ENCODE measurements around the gene TTC32.

TTC32 gene

GRCh38 chr2:19860022-19860421, 41.8 kb downstream of the TTC32 start:
- no peak for DNase-seq
- H3K36me3 Mint-ChIP-seq (ENCODE audit: low read depth): no peaks in the 10 kb centered on the region
- peaks cover 7% of the 10 kb centered on the region for H3K27me3 Mint-ChIP-seq (ENCODE audit: low read depth, poor library complexity)
- H3K27ac Mint-ChIP-seq: no peak overlapping the region
- H3K4me3 Mint-ChIP-seq: no peak overlapping the region
- H3K9me3 Mint-ChIP-seq: no peaks in the 10 kb centered on the region
- TF ChIP-seq CTCF (IDR thresholded peaks at IDR 0.05): no peak
- peaks cover 56% of the 10 kb centered on the region for H3K4me1 Mint-ChIP-seq

GRCh38 chr2:19859565-19859964, 42.2 kb downstream of the TTC32 start:
- peaks cover 7% of the 10 kb centered on the region for H3K27me3 Mint-ChIP-seq (ENCODE audit: low read depth, poor library complexity)
- peaks cover 52% of the 10 kb centered on the region for H3K4me1 Mint-ChIP-seq
- H3K4me3 Mint-ChIP-seq: no peak overlapping the region
- no peak overlapping the region for H3K27ac Mint-ChIP-seq
- H3K36me3 Mint-ChIP-seq (ENCODE audit: low read depth): no peaks in the 10 kb centered on the region
- no peaks in the 10 kb centered on the region for H3K9me3 Mint-ChIP-seq
- no peak for TF ChIP-seq CTCF (IDR thresholded peaks at IDR 0.05)
- no peak for DNase-seq

DNA sequence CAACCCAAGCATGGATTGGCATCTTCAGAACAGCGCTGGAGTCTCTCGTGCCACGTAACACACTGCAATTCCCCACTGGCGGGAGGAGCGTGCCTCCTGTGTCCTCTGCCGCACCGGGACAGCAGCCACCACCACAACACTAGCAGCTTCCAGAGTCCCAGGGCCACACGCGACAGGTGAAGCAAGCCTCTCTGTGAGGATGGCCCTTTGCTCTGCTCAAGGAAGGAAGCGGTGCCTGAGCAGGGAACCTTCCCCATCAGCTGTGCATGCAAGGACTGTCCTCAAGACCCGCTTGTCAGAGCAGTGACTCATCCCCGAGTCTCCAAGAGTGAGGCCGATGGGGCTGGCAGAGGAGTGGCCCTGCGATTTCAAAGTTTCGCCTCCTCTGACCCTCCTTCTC, 44.0 kb downstream of the TTC32 start:
- H3K27ac Mint-ChIP-seq: no peak overlapping the region
- H3K9me3 Mint-ChIP-seq: no peaks in the 10 kb centered on the region
- no peak overlapping the region for H3K4me3 Mint-ChIP-seq
- H3K36me3 Mint-ChIP-seq (ENCODE audit: low read depth): no peaks in the 10 kb centered on the region
- no peak for TF ChIP-seq CTCF (IDR thresholded peaks at IDR 0.05)
- peaks cover 43% of the 10 kb centered on the region for H3K4me1 Mint-ChIP-seq
- no peak for DNase-seq
- peaks cover 12% of the 10 kb centered on the region for H3K27me3 Mint-ChIP-seq (ENCODE audit: low read depth, poor library complexity)

DNA sequence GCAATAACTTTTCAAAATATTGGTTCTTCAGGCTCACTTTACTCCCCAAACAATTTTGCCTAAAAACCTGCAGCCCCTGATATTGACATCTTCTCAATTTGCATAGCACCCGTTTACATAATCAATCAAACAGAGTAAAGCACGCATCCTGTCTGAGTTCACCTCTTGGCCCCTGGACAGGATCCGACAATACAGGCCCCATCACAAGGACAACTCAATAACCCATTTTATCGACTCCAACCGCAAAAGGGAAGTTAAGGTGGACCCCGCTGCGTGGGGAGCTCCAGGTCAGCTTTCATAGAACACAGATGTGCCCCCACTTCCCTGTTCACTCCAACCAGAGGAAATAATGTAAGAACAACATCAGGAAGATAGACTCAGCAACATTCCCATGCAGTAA, 44.7 kb downstream of the TTC32 start:
- Mint-ChIP-seq H3K4me3 (no peak overlapping the region), H3K27ac (no peak overlapping the region), H3K36me3 (ENCODE audit: low read depth) (no peaks in the 10 kb centered on the region), H3K4me1 (peaks cover 41% of the 10 kb centered on the region), H3K27me3 (ENCODE audit: low read depth, poor library complexity) (peaks cover 12% of the 10 kb centered on the region), H3K9me3 (no peaks in the 10 kb centered on the region)
- DNase-seq: no peak
- TF ChIP-seq CTCF (IDR thresholded peaks at IDR 0.05): no peak

DNA sequence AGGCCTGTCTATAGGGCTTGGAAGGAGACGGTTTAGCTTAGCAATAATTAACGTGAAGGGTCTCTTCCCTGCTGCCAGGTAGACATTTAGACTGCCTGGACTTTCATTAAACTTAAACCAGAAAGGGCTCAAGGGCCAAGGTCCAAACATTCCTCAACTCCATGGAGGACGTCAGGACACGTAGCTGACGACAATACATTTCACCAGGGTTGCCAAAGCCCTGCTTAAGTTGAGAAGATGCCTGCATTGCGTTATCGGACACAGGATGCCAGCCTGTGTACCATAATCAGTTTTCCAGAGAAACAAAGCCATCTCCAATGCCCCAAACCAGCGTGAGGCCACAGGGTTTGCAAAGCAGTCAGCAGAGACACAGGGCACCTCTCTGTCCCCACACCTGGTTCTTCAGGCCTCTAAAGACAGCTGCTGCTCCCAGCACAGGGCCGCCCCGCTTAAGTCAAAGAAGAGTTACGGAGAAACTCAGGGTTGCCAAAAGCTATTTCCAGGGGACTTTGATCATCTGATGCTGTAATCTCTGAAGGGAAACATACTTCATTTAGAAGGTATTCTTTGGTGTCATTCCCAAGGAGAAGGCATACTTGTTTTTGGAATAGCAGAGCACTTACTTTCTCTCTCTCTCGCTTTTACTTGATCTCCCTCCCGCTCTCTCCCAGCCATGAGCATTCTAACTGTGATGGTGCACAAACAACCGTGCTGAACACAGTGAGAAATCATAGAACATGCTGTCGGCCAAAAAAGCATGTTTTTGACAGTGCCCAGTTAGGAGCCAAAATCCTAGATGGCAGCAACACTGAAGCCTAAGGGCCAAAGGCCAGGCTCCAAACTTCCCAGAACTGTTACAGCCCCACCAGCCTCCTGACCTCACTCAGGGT, 46.0 kb downstream of the TTC32 start:
- H3K27ac Mint-ChIP-seq: no peak overlapping the region
- no peaks in the 10 kb centered on the region for H3K9me3 Mint-ChIP-seq
- TF ChIP-seq CTCF (IDR thresholded peaks at IDR 0.05): no peak
- peaks cover 15% of the 10 kb centered on the region for H3K27me3 Mint-ChIP-seq (ENCODE audit: low read depth, poor library complexity)
- H3K36me3 Mint-ChIP-seq (ENCODE audit: low read depth): no peaks in the 10 kb centered on the region
- no peak for DNase-seq
- no peak overlapping the region for H3K4me3 Mint-ChIP-seq
- peaks cover 35% of the 10 kb centered on the region for H3K4me1 Mint-ChIP-seq
